HK-2 (cell line): ENCODE measurements around the gene INPP5J.
"Not testable (repeated sequence)": the region's sequence is repeated elsewhere in the genome, so short reads cannot be mapped to it uniquely, and the experiment has no call there.

ENCODE experiments used
- DNase-seq: peaks from one replicate; pipeline ENCODE4 v3.0.0-alpha.2; 2018; ENCODE audit not compliant: unreplicated experiment

Gene INPP5J

GRCh38 chr22:31122532-31123291 is at the start of gene INPP5J:
TSS of gene INPP5J (plus strand) at chr22:31122966. CDS start at chr22:31123015, 49 bp downstream.
- DNase-seq: peak; percentile 32

- DNase-seq: not testable (repeated sequence)
Observed at GRCh38 chr22:31073125-31073524, 49.6 kb upstream of the INPP5J start.

- not testable (repeated sequence) for DNase-seq
Observed at GRCh38 chr22:31073545-31074145, 49.1 kb upstream of the INPP5J start.

GRCh38 chr22:31075961-31076360 is 46.8 kb upstream of the INPP5J start:
- DNase-seq: no peak

- DNase-seq: no peak
Observed at GRCh38 chr22:31077681-31078080, 45.1 kb upstream of the INPP5J start.

- DNase-seq: not testable (repeated sequence)
Observed at GRCh38 chr22:31078389-31078788, 44.4 kb upstream of the INPP5J start.

- no peak for DNase-seq
Observed at GRCh38 chr22:31079095-31079642, 43.6 kb upstream of the INPP5J start.

- DNase-seq: no peak
Observed at GRCh38 chr22:31080164-31080847, 42.5 kb upstream of the INPP5J start.

- DNase-seq: peak; percentile 89
Observed at GRCh38 chr22:31080848-31081649, 41.7 kb upstream of the INPP5J start, which contains the start of gene SMTN. TSS of gene SMTN (plus strand) at chr22:31081318. CDS start at chr22:31083259, 1,941 bp downstream.

- peak; percentile 71 for DNase-seq
Observed at GRCh38 chr22:31081963-31082605, 40.7 kb upstream of the INPP5J start.

- DNase-seq: peak; percentile 66
Observed at GRCh38 chr22:31082606-31083376, 40.0 kb upstream of the INPP5J start.

GRCh38 chr22:31083377-31083768 is 39.4 kb upstream of the INPP5J start:
- no peak for DNase-seq

GRCh38 chr22:31083923-31084810 is 38.6 kb upstream of the INPP5J start:
- DNase-seq: no peak

GRCh38 chr22:31084811-31085492 is 37.8 kb upstream of the INPP5J start:
- DNase-seq: no peak

- no peak for DNase-seq
Observed at GRCh38 chr22:31085493-31085824, 37.3 kb upstream of the INPP5J start.

- DNase-seq: no peak
Observed at GRCh38 chr22:31085928-31086327, 36.8 kb upstream of the INPP5J start.

- no peak for DNase-seq
Observed at GRCh38 chr22:31086703-31087330, 35.9 kb upstream of the INPP5J start.

- DNase-seq: no peak
Observed at GRCh38 chr22:31087744-31088215, 35.0 kb upstream of the INPP5J start.
